Smooth muscle cell (in vitro differentiated cells): Measurements from ENCODE around the gene XRN1. TPM values are rescaled to one million over a fixed set of nuclear protein-coding genes. Genes with fewer than 3 reads are reported as not detected.
"Not testable (repeated sequence)": the region's sequence is repeated elsewhere in the genome, so short reads cannot be mapped to it uniquely, and the experiment has no call there.

Source experiments
- DNase-seq: peaks from one replicate; lab custom pipeline; 2025; ENCODE audit not compliant: unreplicated experiment; lab: John Stamatoyannopoulos, UW
- H2AFZ ChIP-seq: fragments of 200-600 bp; sonication (generic); 2 replicates; pipeline ENCODE4 v1.6.0; 2016; ENCODE audit warnings: antibody characterized with exemption, low read depth, mild to moderate bottlenecking
- H3F3A ChIP-seq: fragments of 200-600 bp; sonication (generic); 2 replicates; pipeline ENCODE4 v1.6.0; 2017; ENCODE audit warnings: antibody characterized with exemption, low read depth
- H3K27ac ChIP-seq: fragments of 200-600 bp; sonication (generic); 2 replicates; pipeline ENCODE4 v1.5.1; 2016; ENCODE audit warnings: low read depth, mild to moderate bottlenecking
- H3K27me3 ChIP-seq: fragments of 200-600 bp; sonication (generic); 2 replicates; pipeline ENCODE4 v1.6.1; 2016; ENCODE audit warnings: low read depth, mild to moderate bottlenecking
- H3K36me3 ChIP-seq: fragments of 200-600 bp; sonication (generic); 2 replicates; pipeline ENCODE4 v1.5.1; 2016; ENCODE audit warnings: low read depth
- H3K4me1 ChIP-seq: fragments of 200-600 bp; sonication (generic); 2 replicates; pipeline ENCODE4 v1.5.1; 2016; ENCODE audit warnings: low read depth
- H3K4me2 ChIP-seq: fragments of 200-600 bp; sonication (generic); 2 replicates; pipeline ENCODE4 v1.6.0; 2016; ENCODE audit warnings: mild to moderate bottlenecking
- H3K4me3 ChIP-seq: fragments of 200-600 bp; sonication (generic); 2 replicates; pipeline ENCODE4 v1.5.1; 2016; ENCODE audit warnings: mild to moderate bottlenecking
- H3K79me2 ChIP-seq: fragments of 200-600 bp; sonication (generic); 2 replicates; pipeline ENCODE4 v1.6.0; 2016; ENCODE audit warnings: low read depth, mild to moderate bottlenecking
- H3K9ac ChIP-seq: fragments of 200-600 bp; sonication (generic); 2 replicates; pipeline ENCODE4 v1.6.0; 2016; ENCODE audit warnings: low read depth
- H3K9me3 ChIP-seq: fragments of 200-600 bp; sonication (generic); replicated peaks from 2 replicates; pipeline ENCODE4 v1.5.1; 2016; ENCODE audit warnings: low read depth
- H4K20me1 ChIP-seq: fragments of 200-600 bp; sonication (generic); 2 replicates; pipeline ENCODE4 v1.6.0; 2016; ENCODE audit warnings: low read depth
- CTCF ChIP-seq: fragments of 200-600 bp; sonication (generic); IDR thresholded peaks from 2 replicates; pipeline ENCODE4 v1.5.1; 2017; ENCODE audit warnings: borderline replicate concordance, mild to moderate bottlenecking, antibody characterized with exemption; ENCODE audit not compliant: insufficient read depth, poor library complexity, severe bottlenecking
- WGBS: methylation state at CpG from one replicate; pipeline ENCODE4 v1.1.7; 2016; ENCODE audit warnings: low lambda C conversion rate; 5-methylcytosine and 5-hydroxymethylcytosine counted together
- polyA plus RNA-seq: library from polyadenylated mRNA; unstranded; fragments of >200 nt; fragmentation: Nextera tagmentation; extraction: Ambion mirVana; gene quantifications from 2 replicates; pipeline ENCODE4 v1.2.1, GENCODE V29; 2016
- total RNA-seq: library from RNA; depleted of rRNA; stranded (reverse); fragments of >200 nt; gene quantifications from 2 replicates; pipeline ENCODE4 v1.2.3, GENCODE V29; 2014

XRN1 gene
- total and polyA plus RNA-seq, 2 experiments from 2014 or later: 7.5 to 37.1 TPM

DNA sequence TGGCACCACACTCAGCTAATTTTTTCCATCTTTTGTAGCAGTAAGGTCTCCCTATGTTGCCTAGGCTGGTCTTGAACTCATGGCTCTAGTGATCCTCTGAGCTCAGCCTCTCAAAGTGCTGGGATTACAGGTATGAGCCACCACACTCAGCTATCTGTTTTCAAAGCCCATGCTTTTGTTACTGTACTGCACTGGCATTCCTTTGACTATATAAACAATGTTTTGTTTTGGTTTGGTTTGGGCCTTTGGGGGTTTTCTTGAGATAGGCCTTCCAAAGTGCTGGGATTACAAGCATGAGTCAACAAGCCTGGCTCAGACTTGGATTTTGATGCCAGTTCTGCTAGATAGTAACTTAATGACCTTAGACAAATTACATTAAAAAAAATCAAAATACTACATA lies 132.8 kb downstream of the XRN1 start:
- H3K4me3 ChIP-seq: no peak overlapping the region
- no peak overlapping the region for H3K27ac ChIP-seq
- H3K9ac ChIP-seq: no peak overlapping the region
- no peak overlapping the region for H3K4me2 ChIP-seq
- TF ChIP-seq CTCF: no peak
- no peaks in the 10 kb centered on the region for H4K20me1 ChIP-seq
- H3K36me3 ChIP-seq: peaks cover 3% of the 10 kb centered on the region
- no peaks in the 10 kb centered on the region for H3K27me3 ChIP-seq
- no peak for DNase-seq
- H3K4me1 ChIP-seq: no peaks in the 10 kb centered on the region
- no peak overlapping the region for H2AFZ ChIP-seq
- no peaks in the 10 kb centered on the region for H3K79me2 ChIP-seq
- no peaks in the 10 kb centered on the region for H3K9me3 ChIP-seq
- H3F3A ChIP-seq: no peaks in the 10 kb centered on the region

DNA sequence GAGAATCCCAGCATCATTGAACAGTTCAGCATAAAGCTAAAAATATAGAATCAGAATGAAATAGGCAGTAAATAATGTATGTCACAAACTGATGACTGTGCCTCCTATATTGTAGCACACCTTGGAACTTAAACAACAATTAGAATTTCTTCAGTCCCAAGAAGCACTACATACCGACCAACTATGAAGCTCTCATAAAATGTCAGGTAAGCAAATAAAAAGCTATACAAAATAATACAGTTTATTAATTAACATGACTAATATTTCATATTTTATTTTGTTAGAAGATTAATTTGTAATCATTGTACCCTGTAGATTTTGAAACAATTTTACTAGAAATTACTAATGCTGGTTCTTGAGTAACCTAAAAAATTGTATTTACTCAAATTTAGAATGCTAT lies 137.4 kb downstream of the XRN1 start:
- no peak overlapping the region for H3K27ac ChIP-seq
- H3K9ac ChIP-seq: no peak overlapping the region
- peaks cover 6% of the 10 kb centered on the region for H3K36me3 ChIP-seq
- no peak for DNase-seq
- TF ChIP-seq CTCF: no peak
- 95% methylated on average over 1 of the region's 1 CpG for WGBS
- H3K4me3 ChIP-seq: no peak overlapping the region
- no peaks in the 10 kb centered on the region for H4K20me1 ChIP-seq
- H3K4me2 ChIP-seq: no peak overlapping the region
- no peaks in the 10 kb centered on the region for H3K27me3 ChIP-seq
- H3K9me3 ChIP-seq: no peaks in the 10 kb centered on the region
- no peaks in the 10 kb centered on the region for H3K79me2 ChIP-seq
- H3K4me1 ChIP-seq: no peaks in the 10 kb centered on the region
- no peak overlapping the region for H2AFZ ChIP-seq
- no peaks in the 10 kb centered on the region for H3F3A ChIP-seq

DNA sequence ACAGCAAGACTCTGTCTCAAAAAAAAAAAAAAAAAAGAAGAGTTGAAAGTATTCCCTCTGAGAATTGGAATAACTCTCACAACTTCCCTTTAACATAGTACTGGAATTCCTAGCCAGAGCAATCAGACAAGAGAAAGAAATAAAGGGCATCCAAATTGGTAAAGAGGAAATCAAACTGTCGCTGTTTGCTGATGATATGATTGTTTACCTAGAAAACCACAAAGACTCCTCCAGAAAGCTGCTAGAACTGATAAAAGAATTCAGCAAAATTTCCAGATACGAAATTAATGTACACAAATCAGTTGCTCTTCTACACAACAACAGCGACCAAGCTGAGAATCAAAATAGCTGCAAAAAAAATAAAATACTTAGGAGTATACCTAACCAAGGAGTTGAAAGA lies 145.0 kb downstream of the XRN1 start:
- H3K9me3 ChIP-seq, H3K9ac ChIP-seq, DNase-seq, H3K4me2 ChIP-seq, H3K27ac ChIP-seq, H3K4me1 ChIP-seq, H4K20me1 ChIP-seq, H3K4me3 ChIP-seq, H3K36me3 ChIP-seq, H3F3A ChIP-seq, H2AFZ ChIP-seq, H3K79me2 ChIP-seq, H3K27me3 ChIP-seq: not testable (repeated sequence)
- WGBS: 96% methylated on average over 3 of the region's 3 CpGs

- Histone ChIP-seq H3K27ac (no peak overlapping the region), H3K4me3 (no peak overlapping the region), H3K27me3 (no peaks in the 10 kb centered on the region), H3K4me2 (no peak overlapping the region), H3F3A (no peaks in the 10 kb centered on the region), H2AFZ (no peak overlapping the region), H4K20me1 (no peaks in the 10 kb centered on the region), H3K9ac (no peak overlapping the region), H3K4me1 (no peaks in the 10 kb centered on the region), H3K79me2 (no peaks in the 10 kb centered on the region), H3K9me3 (no peaks in the 10 kb centered on the region), H3K36me3 (no peaks in the 10 kb centered on the region)
- no peak for DNase-seq
- 94% methylated on average over 2 of the region's 2 CpGs for WGBS
- no peak for TF ChIP-seq CTCF
These were observed 149.2 kb downstream of the XRN1 start for GRCh38 chr3:142298626-142299025.
